ENCODE data around the gene CLINT1. TPM values are rescaled to one million over a fixed set of nuclear protein-coding genes. Genes with fewer than 3 reads are reported as not detected.

The CLINT1 gene
- total RNA-seq, 1 experiment from 2014 or later = 69.2 TPM

DNA sequence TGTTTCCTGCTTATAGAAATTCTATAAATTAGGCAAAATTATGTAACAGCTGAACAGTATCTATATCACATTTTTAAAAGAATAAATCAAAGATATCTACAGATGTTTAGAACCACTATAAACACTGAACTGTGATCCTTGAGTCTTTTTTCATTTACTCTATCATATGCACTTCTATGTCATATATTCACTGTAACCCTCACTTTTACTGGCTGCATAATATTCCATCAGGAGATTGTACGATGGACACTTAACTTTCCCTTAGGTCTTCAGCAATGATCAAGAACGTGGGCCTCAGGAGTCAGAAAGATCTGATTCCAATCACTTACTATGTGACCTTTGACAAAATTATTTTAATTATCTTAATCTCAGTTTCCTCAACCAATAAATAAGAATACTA is 41.0 kb downstream of the CLINT1 start:
- peaks cover 74% of the 10 kb centered on the region for H3K79me2 ChIP-seq (ENCODE audit: insufficient read depth, low read length)
- no peak overlapping the region for H2AFZ ChIP-seq (ENCODE audit: low read depth, low read length, poor library complexity, severe bottlenecking)
- H3K9ac ChIP-seq (ENCODE audit: low read length) = no peak overlapping the region
- intact Hi-C loops (cut with micrococcal nuclease) = loop anchor here (2.0 kb wide), 1 partner anchor 101 kb away; no protein-coding TSS in a partner anchor
- H3K27ac ChIP-seq (ENCODE audit: low read depth, low read length) = no peak overlapping the region
- H3K4me1 ChIP-seq (ENCODE audit: control insufficient read depth in 1 of 2, insufficient read depth in 2 of 2, low read length in 2 of 2) = peaks cover 2 to 4% of the 10 kb centered on the region in 2 experiments; a peak in 1 of 4 replicates
- ATAC-seq = no peak
- BruUV-seq (replicated peaks) = no TSS peak
- CTCF ChIA-PET = interaction anchor here (1.0 to 2.3 kb wide), 7 partner anchors 11 to 257 kb away, joined by 3 to 17 read pairs (median 6); no protein-coding TSS in a partner anchor
- no peak overlapping the region for H3K4me3 ChIP-seq (replicated peaks in 1 of 2; ENCODE audit: low read depth in 1 of 2, low read length in 2 of 2)
- H3K27me3 ChIP-seq (ENCODE audit: insufficient read depth, low read length) = no peaks in the 10 kb centered on the region
- no peaks in the 10 kb centered on the region for H3K9me3 ChIP-seq (ENCODE audit: control insufficient read depth in 1 of 2, insufficient read depth in 1 of 2, low read depth in 1 of 2, low read length in 2 of 2)
- RAD21 ChIA-PET (ENCODE audit: low non-redundant PET in 1 of 2, low total read pairs in 2 of 2, uncharacterized antibody in 2 of 2, unreplicated experiment in 2 of 2) = no interaction called here
- no peak for DNase-seq (ENCODE audit: low read depth, low spot score)
- POLR2A ChIA-PET = no interaction called here
- H3K36me3 ChIP-seq (ENCODE audit: control insufficient read depth in 1 of 2, insufficient read depth in 2 of 2, low read length in 2 of 2) = peaks cover 12 to 13% of the 10 kb centered on the region in 2 experiments; a peak in 3 of 4 replicates
- no peak overlapping the region for H3K4me2 ChIP-seq (ENCODE audit: low read length)
- H3K9me2 ChIP-seq (ENCODE audit: insufficient read depth) = no peaks in the 10 kb centered on the region
- H4K20me1 ChIP-seq (ENCODE audit: insufficient read depth) = peaks cover 29% of the 10 kb centered on the region; the same call in 1 of the 2 replicates
- TF ChIP-seq, protein P1, sequence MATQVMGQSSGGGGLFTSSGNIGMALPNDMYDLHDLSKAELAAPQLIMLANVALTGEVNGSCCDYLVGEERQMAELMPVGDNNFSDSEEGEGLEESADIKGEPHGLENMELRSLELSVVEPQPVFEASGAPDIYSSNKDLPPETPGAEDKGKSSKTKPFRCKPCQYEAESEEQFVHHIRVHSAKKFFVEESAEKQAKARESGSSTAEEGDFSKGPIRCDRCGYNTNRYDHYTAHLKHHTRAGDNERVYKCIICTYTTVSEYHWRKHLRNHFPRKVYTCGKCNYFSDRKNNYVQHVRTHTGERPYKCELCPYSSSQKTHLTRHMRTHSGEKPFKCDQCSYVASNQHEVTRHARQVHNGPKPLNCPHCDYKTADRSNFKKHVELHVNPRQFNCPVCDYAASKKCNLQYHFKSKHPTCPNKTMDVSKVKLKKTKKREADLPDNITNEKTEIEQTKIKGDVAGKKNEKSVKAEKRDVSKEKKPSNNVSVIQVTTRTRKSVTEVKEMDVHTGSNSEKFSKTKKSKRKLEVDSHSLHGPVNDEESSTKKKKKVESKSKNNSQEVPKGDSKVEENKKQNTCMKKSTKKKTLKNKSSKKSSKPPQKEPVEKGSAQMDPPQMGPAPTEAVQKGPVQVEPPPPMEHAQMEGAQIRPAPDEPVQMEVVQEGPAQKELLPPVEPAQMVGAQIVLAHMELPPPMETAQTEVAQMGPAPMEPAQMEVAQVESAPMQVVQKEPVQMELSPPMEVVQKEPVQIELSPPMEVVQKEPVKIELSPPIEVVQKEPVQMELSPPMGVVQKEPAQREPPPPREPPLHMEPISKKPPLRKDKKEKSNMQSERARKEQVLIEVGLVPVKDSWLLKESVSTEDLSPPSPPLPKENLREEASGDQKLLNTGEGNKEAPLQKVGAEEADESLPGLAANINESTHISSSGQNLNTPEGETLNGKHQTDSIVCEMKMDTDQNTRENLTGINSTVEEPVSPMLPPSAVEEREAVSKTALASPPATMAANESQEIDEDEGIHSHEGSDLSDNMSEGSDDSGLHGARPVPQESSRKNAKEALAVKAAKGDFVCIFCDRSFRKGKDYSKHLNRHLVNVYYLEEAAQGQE (IDR thresholded peaks at IDR 0.05; ENCODE audit: low read depth) = no peak
- TF ChIP-seq, protein P2, sequence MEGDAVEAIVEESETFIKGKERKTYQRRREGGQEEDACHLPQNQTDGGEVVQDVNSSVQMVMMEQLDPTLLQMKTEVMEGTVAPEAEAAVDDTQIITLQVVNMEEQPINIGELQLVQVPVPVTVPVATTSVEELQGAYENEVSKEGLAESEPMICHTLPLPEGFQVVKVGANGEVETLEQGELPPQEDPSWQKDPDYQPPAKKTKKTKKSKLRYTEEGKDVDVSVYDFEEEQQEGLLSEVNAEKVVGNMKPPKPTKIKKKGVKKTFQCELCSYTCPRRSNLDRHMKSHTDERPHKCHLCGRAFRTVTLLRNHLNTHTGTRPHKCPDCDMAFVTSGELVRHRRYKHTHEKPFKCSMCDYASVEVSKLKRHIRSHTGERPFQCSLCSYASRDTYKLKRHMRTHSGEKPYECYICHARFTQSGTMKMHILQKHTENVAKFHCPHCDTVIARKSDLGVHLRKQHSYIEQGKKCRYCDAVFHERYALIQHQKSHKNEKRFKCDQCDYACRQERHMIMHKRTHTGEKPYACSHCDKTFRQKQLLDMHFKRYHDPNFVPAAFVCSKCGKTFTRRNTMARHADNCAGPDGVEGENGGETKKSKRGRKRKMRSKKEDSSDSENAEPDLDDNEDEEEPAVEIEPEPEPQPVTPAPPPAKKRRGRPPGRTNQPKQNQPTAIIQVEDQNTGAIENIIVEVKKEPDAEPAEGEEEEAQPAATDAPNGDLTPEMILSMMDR (IDR thresholded peaks at IDR 0.05 in 2 of 3, conservative IDR thresholded peaks at IDR 0.05 in 1 of 3; ENCODE audit: borderline replicate concordance in 1 of 3, insufficient read depth in 1 of 3, low read depth in 2 of 3, low read length in 2 of 3) = no peak
- TF ChIP-seq YY1 (IDR thresholded peaks at IDR 0.05; ENCODE audit: extremely low read depth, insufficient replicate concordance, low read depth, low read length) (no peak), CEBPB (IDR thresholded peaks at IDR 0.05; ENCODE audit: low read depth) (no peak), POLR2AphosphoS5 (IDR thresholded peaks at IDR 0.05; ENCODE audit: low read depth, low read length) (no peak), SIN3A (IDR thresholded peaks at IDR 0.05; ENCODE audit: low read depth) (no peak), TCF7L2 (IDR thresholded peaks at IDR 0.05; ENCODE audit: borderline replicate concordance, extremely low read depth, insufficient read depth, insufficient read length) (no peak), CBX3 (IDR thresholded peaks at IDR 0.05; ENCODE audit: low read depth) (no peak), ZNF274 (IDR thresholded peaks at IDR 0.05; ENCODE audit: low read depth, low read length) (no peak)
- TF ChIP-seq, protein P3, sequence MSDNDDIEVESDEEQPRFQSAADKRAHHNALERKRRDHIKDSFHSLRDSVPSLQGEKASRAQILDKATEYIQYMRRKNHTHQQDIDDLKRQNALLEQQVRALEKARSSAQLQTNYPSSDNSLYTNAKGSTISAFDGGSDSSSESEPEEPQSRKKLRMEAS (IDR thresholded peaks at IDR 0.05) = no peak

Measured in HCT116 (cell line).